ENCODE results near the gene LARP4B. TPM values are rescaled to one million over a fixed set of nuclear protein-coding genes. Genes with fewer than 3 reads are reported as not detected.

LARP4B gene
- total RNA-seq, 1 donor from 2014 or later = 114 TPM

GRCh38 chr10:870564-871166 lies 60.8 kb downstream of the LARP4B start:
- H3K27ac Mint-ChIP-seq = peak overlapping the region; percentile 65
- no peaks in the 10 kb centered on the region for H3K27me3 Mint-ChIP-seq
- H3K4me1 Mint-ChIP-seq (ENCODE audit: low read depth) = peaks cover 3% of the 10 kb centered on the region
- no peak overlapping the region for H3K4me3 Mint-ChIP-seq (ENCODE audit: low read depth)
- TF ChIP-seq CTCF (IDR thresholded peaks at IDR 0.05; ENCODE audit: unreplicated experiment) = no peak
- no peaks in the 10 kb centered on the region for H3K9me3 Mint-ChIP-seq (ENCODE audit: low read depth)
- peaks cover 3% of the 10 kb centered on the region for H3K36me3 Mint-ChIP-seq (ENCODE audit: insufficient read depth)
- no peak for DNase-seq (ENCODE audit: low spot score, unreplicated experiment)

- no peak for TF ChIP-seq CTCF (IDR thresholded peaks at IDR 0.05; ENCODE audit: unreplicated experiment)
- peak overlapping the region; percentile 17 for H3K27ac Mint-ChIP-seq
- no peaks in the 10 kb centered on the region for H3K27me3 Mint-ChIP-seq
- DNase-seq (ENCODE audit: low spot score, unreplicated experiment) = no peak
- no peak overlapping the region for H3K4me3 Mint-ChIP-seq (ENCODE audit: low read depth)
- peaks cover 3% of the 10 kb centered on the region for H3K4me1 Mint-ChIP-seq (ENCODE audit: low read depth)
- H3K9me3 Mint-ChIP-seq (ENCODE audit: low read depth) = no peaks in the 10 kb centered on the region
- peaks cover 10% of the 10 kb centered on the region for H3K36me3 Mint-ChIP-seq (ENCODE audit: insufficient read depth)
Measured at GRCh38 chr10:869171-869570, 62.3 kb downstream of the LARP4B start.

GRCh38 chr10:867807-868206 lies 63.7 kb downstream of the LARP4B start:
- no peaks in the 10 kb centered on the region for H3K27me3 Mint-ChIP-seq
- no peak for DNase-seq (ENCODE audit: low spot score, unreplicated experiment)
- H3K4me3 Mint-ChIP-seq (ENCODE audit: low read depth) = no peak overlapping the region
- no peak for TF ChIP-seq CTCF (IDR thresholded peaks at IDR 0.05; ENCODE audit: unreplicated experiment)
- no peak overlapping the region for H3K27ac Mint-ChIP-seq
- peaks cover 11% of the 10 kb centered on the region for H3K36me3 Mint-ChIP-seq (ENCODE audit: insufficient read depth)
- no peaks in the 10 kb centered on the region for H3K9me3 Mint-ChIP-seq (ENCODE audit: low read depth)
- H3K4me1 Mint-ChIP-seq (ENCODE audit: low read depth) = peaks cover 3% of the 10 kb centered on the region

- Mint-ChIP-seq H3K9me3 (ENCODE audit: low read depth) (no peaks in the 10 kb centered on the region), H3K27ac (no peak overlapping the region), H3K4me1 (ENCODE audit: low read depth) (peaks cover 3% of the 10 kb centered on the region), H3K27me3 (no peaks in the 10 kb centered on the region), H3K36me3 (ENCODE audit: insufficient read depth) (peaks cover 20% of the 10 kb centered on the region), H3K4me3 (ENCODE audit: low read depth) (no peak overlapping the region)
- TF ChIP-seq CTCF (IDR thresholded peaks at IDR 0.05; ENCODE audit: unreplicated experiment) = no peak
- no peak for DNase-seq (ENCODE audit: low spot score, unreplicated experiment)
Measured at GRCh38 chr10:866577-866941, 64.9 kb downstream of the LARP4B start.

- Mint-ChIP-seq H3K4me1 (ENCODE audit: low read depth) (peaks cover 3% of the 10 kb centered on the region), H3K36me3 (ENCODE audit: insufficient read depth) (peaks cover 23% of the 10 kb centered on the region), H3K27me3 (no peaks in the 10 kb centered on the region), H3K9me3 (ENCODE audit: low read depth) (no peaks in the 10 kb centered on the region), H3K27ac (peak overlapping the region; percentile 13), H3K4me3 (ENCODE audit: low read depth) (no peak overlapping the region)
- DNase-seq (ENCODE audit: low spot score, unreplicated experiment) = no peak
- TF ChIP-seq CTCF (IDR thresholded peaks at IDR 0.05; ENCODE audit: unreplicated experiment) = no peak
Measured at GRCh38 chr10:865924-866576, 65.5 kb downstream of the LARP4B start.
